GM18519 (cell line): ENCODE measurements around the gene NXPE2.
A peak's percentile ranks its signal among the peaks of the same experiment; 100 is the strongest.

ENCODE experiments used
- ATAC-seq: cut with Tn5 transposase; IDR thresholded peaks from one replicate; pipeline ENCODE4 v1.9.1; 2021; ENCODE audit warnings: mild to moderate bottlenecking, moderate library complexity; ENCODE audit not compliant: unreplicated experiment, low FRiP score

NXPE2 gene

GRCh38 chr11:114736806-114737205, 58.5 kb downstream of the NXPE2 start:
- ATAC-seq: no peak

GRCh38 chr11:114738954-114739353, 60.6 kb downstream of the NXPE2 start:
- ATAC-seq: peak; percentile 42

GRCh38 chr11:114745150-114745671, 66.9 kb downstream of the NXPE2 start:
- no peak for ATAC-seq

GRCh38 chr11:114746013-114746412, 67.7 kb downstream of the NXPE2 start:
- no peak for ATAC-seq
